Activated effector memory CD4-positive, alpha-beta T cell treated with anti-CD3 and anti-CD28 coated beads, Interleukin-2, amount 50 U/mL, for 16 hours (primary cell): Measurements from ENCODE around the gene EMSY.

Source experiments
- DNase-seq: peaks from one replicate; pipeline ENCODE4 v3.0.0-alpha.2; 2020

Gene EMSY

GRCh38 chr11:76600124-76600655, 155.4 kb downstream of the EMSY start:
- DNase-seq, result no peak

- no peak for DNase-seq
Measured at GRCh38 chr11:76601272-76601671, 156.5 kb downstream of the EMSY start.

GRCh38 chr11:76601724-76602123, 156.9 kb downstream of the EMSY start:
- no peak for DNase-seq

GRCh38 chr11:76602431-76602861, 157.6 kb downstream of the EMSY start:
- DNase-seq, result no peak
